Epithelial cell of proximal tubule (primary cell): ENCODE measurements around the gene METTL2B. TPM values are rescaled to one million over a fixed set of nuclear protein-coding genes. Genes with fewer than 3 reads are reported as not detected.
"Not testable (repeated sequence)": the region's sequence is repeated elsewhere in the genome, so short reads cannot be mapped to it uniquely, and the experiment has no call there.

Source experiments
- DNase-seq: peaks from one replicate; pipeline ENCODE4 v3.0.0-alpha.2; 2011; ENCODE audit warnings: low read depth
- H3K4me3 ChIP-seq: 2 replicates; pipeline ENCODE4 v1.5.1; 2011; ENCODE audit warnings: low read depth, mild to moderate bottlenecking, low read length
- CTCF ChIP-seq: conservative IDR thresholded peaks from 2 replicates; pipeline ENCODE4 v1.5.1; 2012; ENCODE audit warnings: low read depth, mild to moderate bottlenecking, low read length
- total RNA-seq: library from RNA; depleted of rRNA; stranded (reverse); fragments of >200 nt; gene quantifications from 2 replicates; pipeline ENCODE4 v1.2.3, GENCODE V29; 2015

METTL2B gene
- total RNA-seq, 1 donor from 2014 or later, result 39.6 TPM

DNA sequence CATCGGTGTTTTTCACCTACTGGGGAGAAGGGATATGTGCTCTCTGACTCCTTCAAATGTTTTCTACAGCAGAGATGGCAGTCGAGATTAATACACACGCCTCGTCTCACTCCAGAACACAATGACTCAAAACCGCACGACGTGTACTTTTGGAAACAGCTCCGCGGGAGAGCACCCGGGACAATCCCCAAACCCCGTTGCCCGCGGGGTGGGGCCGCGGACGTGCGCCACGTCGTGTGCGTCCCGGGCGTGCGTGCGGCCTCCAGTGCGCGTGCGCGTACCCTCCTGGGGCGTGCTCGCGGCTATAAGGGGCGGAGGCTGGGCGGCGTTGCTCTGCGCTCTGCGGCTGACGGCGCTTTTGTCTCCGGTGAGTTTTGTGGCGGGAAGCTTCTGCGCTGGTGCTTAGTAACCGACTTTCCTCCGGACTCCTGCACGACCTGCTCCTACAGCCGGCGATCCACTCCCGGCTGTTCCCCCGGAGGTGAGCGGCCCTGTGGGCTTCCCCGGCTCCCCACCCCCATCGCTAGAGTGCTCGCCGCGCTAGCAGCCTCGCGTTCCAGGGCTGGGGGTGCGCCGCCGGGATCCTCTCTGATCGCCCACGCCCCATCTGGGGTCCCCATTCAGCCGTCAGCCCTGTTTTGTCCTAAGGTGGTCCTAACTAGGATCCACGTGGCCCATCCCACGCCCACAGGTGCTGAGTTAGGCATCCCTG lies 20.8 kb upstream of the METTL2B start, which contains the start of gene HILPDA:
HILPDA (plus strand) TSS at position 336 of the 712 bp plus-strand sequence. CDS start 1,391 bp downstream, outside the sequence.
- TF ChIP-seq CTCF, result no peak
- DNase-seq, result peak; percentile 82
- peak within 1 kb of the TSS; percentile 69 for H3K4me3 ChIP-seq

- no peak for DNase-seq
- H3K4me3 ChIP-seq, result peak overlapping the region; percentile 69
- TF ChIP-seq CTCF, result no peak
Observed at GRCh38 chr7:128456255-128456725, 20.3 kb upstream of the METTL2B start.

- H3K4me3 ChIP-seq, result not testable (repeated sequence)
Observed at GRCh38 chr7:128457385-128457784, 19.2 kb upstream of the METTL2B start.

DNA sequence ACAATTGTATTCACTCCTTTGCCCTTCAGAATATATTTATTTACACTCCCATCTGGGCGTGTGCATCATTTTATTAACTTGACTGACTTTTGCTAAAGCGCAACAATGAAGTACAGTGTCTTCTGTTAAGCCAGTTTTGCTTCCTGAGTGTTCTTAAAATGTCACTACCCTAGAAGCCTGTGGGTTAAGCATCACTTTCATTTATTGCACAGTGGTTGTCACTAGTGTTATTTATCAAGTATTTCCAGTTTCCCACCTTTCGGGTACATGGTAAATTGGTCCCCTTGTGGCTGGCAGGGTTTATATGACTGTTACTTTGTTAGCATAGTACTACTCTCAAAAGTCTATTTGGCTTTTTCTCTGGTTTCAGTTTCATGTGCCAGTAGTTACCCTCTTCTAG lies 17.6 kb upstream of the METTL2B start:
- no peak for TF ChIP-seq CTCF
- H3K4me3 ChIP-seq, result no peak overlapping the region
- no peak for DNase-seq

More at GRCh38 chr7:128457385-128457784, 19.2 kb upstream of the METTL2B start:
- not testable (repeated sequence) for DNase-seq

DNA sequence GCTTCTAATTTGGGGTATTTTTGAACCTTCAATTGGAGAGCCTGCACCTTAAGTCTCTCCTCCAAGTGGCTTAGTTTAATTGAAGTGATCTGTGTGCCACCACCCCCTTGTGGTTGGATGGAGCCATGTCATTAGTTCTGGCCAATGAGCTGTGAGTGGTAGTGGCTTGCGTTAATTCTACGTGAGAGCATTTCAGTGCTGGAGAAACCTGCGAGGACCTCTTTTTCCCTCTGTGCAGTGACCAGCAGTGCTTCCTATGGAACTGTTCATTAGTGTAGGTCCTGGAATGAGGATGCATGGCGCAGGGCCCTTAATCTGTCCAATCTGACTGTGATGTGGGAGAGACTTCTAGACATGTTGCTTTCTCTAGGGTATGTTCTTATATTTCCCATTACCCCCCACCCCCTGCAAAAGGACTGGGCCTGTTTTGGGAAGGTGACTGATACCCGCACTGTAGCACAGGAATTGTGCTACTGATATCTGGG lies 17.1 kb upstream of the METTL2B start:
- DNase-seq, result no peak
- no peak overlapping the region for H3K4me3 ChIP-seq
- peak; percentile 83 for TF ChIP-seq CTCF

DNA sequence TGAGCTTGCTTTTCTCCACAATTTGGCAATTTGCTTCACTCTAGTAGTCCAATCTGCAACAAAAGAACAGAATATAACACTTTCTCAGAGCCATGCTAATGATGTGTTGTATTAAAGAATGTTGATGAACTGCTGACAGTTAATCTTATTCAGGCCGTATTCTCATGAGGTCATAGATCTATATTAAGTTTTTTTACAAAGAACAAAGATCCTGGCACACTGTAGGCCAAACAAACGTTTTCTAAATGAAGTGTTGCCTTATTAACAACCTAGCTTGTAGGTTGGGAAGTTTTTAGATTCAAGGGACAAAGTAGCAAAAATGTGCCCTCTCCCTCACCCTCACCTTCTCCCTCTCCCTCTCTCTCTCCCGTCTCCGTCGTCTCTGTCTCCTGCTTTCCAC lies 14.1 kb upstream of the METTL2B start:
- TF ChIP-seq CTCF, result no peak
- no peak overlapping the region for H3K4me3 ChIP-seq
- DNase-seq, result no peak

- DNase-seq, H3K4me3 ChIP-seq: not testable (repeated sequence)
Observed at GRCh38 chr7:128463345-128463744, 13.2 kb upstream of the METTL2B start.

- DNase-seq, H3K4me3 ChIP-seq: not testable (repeated sequence)
Observed at GRCh38 chr7:128463933-128464332, 12.6 kb upstream of the METTL2B start.

DNA sequence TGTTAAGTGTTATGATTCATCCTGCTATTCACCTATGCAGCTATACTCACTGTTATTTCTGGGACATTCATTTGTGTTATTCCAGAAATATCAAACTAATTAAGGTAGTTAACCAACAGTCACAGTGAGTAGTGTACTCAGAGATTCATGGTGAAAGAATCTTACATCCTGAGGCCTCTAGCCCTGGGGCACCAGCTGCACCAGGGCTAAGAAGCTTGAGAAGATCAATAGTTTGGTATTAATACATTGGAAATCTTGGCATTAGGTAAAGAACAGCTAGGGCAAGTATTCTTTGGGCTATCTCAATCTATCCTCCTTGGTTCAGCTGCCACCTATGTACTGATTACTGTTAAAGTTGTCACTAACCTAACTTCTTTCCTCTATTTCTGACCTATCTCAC lies 9.7 kb upstream of the METTL2B start:
- DNase-seq, H3K4me3 ChIP-seq: not testable (repeated sequence)

DNA sequence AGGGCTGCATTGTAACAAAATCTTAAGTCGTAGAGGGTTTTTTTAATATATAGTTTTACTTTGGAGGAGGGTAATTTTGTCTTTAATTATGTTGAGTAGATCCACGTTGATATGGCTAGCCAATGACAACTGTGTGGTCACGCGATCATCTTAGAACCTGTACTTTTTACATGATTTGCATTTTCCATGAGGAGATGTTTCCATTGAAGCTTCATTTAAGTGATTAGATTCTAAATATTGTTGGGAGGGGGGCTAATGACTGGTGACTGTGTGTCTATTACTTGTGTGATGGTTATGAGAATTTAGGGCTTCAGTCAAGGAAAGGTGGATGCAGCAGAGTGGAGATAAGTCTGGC lies 765 bp downstream of the METTL2B start:
- not testable (repeated sequence) for DNase-seq
- peak overlapping the region; percentile 61 for H3K4me3 ChIP-seq

- DNase-seq, H3K4me3 ChIP-seq: not testable (repeated sequence)
Observed at GRCh38 chr7:128479082-128479481, 2.5 kb downstream of the METTL2B start.

- H3K4me3 ChIP-seq, DNase-seq: not testable (repeated sequence)
Observed at GRCh38 chr7:128488134-128488533, 11.6 kb downstream of the METTL2B start.
